Measurements from ENCODE around the gene SLC39A8.

DNA sequence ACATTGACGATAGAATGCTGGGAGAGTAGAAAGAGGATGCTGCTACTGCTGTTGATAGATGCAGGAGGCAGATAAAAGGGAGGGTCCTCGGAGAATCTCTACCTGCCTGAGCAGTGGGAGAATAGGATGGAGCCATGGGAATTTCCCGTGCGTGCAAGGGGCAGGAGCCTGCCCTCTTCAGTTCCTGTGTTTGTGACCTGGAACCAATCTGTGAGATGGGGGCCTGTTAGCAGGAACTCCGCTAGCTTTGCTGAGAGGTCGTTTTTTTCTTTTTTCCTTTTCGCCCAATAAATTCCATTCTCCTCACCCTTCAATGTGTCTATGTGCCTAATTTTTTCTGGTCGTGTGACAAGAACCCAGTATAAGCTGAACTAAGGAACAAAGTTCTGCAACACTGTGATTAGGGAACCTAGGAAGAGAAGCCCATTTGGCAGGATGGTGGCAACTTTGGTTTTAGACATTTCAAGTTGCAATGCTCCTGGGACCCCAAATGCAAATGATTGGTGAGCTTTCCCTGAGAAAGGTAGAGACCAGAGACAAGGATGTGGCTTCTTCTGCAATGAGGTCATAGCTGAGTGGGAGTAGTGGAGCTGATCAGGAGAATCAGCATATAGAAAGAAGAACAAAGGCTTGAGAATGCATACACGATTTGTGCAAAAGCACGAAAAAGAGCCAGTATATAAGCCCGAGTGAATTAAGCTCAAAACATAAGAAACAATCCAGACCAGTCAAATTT lies 23.9 kb downstream of the SLC39A8 start:
- no peak for TF ChIP-seq EZH2phosphoT487 (IDR thresholded peaks at IDR 0.05; ENCODE audit: insufficient read depth, low read depth)
- no peak for TF ChIP-seq EZH2 (IDR thresholded peaks at IDR 0.05; ENCODE audit: insufficient read depth, poor library complexity, severe bottlenecking)
